HepG2 (cell line): ENCODE data around the gene S100A11.

Experiments used
- CAMTA2 ChIP-seq: sonication (generic); formaldehyde crosslinking; IDR thresholded peaks from 2 replicates; pipeline ENCODE4 v1.4.0; 2020; ENCODE audit warnings: mild to moderate bottlenecking, missing genetic modification reagents, borderline replicate concordance
- CBX2 ChIP-seq, 2 experiments: fragments of 200-600 bp in 1 of 2; sonication (generic); formaldehyde crosslinking in 1 of 2; IDR thresholded peaks; 2 replicates each; pipeline versions ENCODE4 v1.7.0 to v1.8.1; 2018 to 2022; ENCODE audit warnings: low read depth in 2 of 2, low read length in 1 of 2, mild to moderate bottlenecking in 1 of 2, missing genetic modification reagents in 1 of 2
- CTCF ChIP-seq: sonication (generic); formaldehyde crosslinking; IDR thresholded peaks from 2 replicates; pipeline ENCODE4 v1.5.0; 2020; ENCODE audit warnings: mild to moderate bottlenecking, missing genetic modification reagents, moderate library complexity
- EZH2 ChIP-seq: conservative IDR thresholded peaks from 2 replicates; pipeline ENCODE4 v1.6.1; 2012; ENCODE audit warnings: mild to moderate bottlenecking, low read depth, low read length, moderate library complexity
- KDM1A ChIP-seq: IDR thresholded peaks from 2 replicates; pipeline ENCODE4 v1.6.1; 2016; ENCODE audit warnings: missing compliant biosample characterization
- MIER3 ChIP-seq: IDR thresholded peaks from 2 replicates; pipeline ENCODE4 v1.6.1; 2016; ENCODE audit warnings: missing compliant biosample characterization, borderline replicate concordance
- NFYB ChIP-seq: sonication (generic); formaldehyde crosslinking; IDR thresholded peaks from 2 replicates; pipeline ENCODE4 v1.4.0; 2020; ENCODE audit warnings: missing genetic modification reagents
- POLR2AphosphoS2 ChIP-seq: IDR thresholded peaks from 2 replicates; pipeline ENCODE4 v1.6.1; 2011; ENCODE audit warnings: low read depth, low read length, improper control_type of control experiment
- ZNF124 ChIP-seq: sonication (generic); formaldehyde crosslinking; IDR thresholded peaks from 2 replicates; pipeline ENCODE4 v1.4.0; 2020; ENCODE audit warnings: missing genetic modification reagents
- ZNF770 ChIP-seq: sonication (generic); formaldehyde crosslinking; IDR thresholded peaks from 2 replicates; pipeline ENCODE4 v1.5.0; 2020; ENCODE audit warnings: mild to moderate bottlenecking, missing genetic modification reagents
- ZNF83 ChIP-seq: sonication (generic); formaldehyde crosslinking; IDR thresholded peaks from 2 replicates; pipeline ENCODE4 v1.4.0; 2020; ENCODE audit warnings: missing genetic modification reagents, mild to moderate bottlenecking, borderline replicate concordance
- TF ChIP-seq, protein P1 (sequence below): sonication (generic); formaldehyde crosslinking; IDR thresholded peaks from 2 replicates; pipeline ENCODE4 v1.4.0; 2020; ENCODE audit warnings: missing genetic modification reagents
- TF ChIP-seq, protein P2 (sequence below): sonication (generic); formaldehyde crosslinking; IDR thresholded peaks from 2 replicates; pipeline ENCODE4 v1.8.1; 2022; ENCODE audit warnings: low read depth, mild to moderate bottlenecking, missing genetic modification reagents
- TF ChIP-seq, protein P3 (sequence below), 2 experiments: sonication (generic) in 1 of 2; formaldehyde crosslinking in 1 of 2; IDR thresholded peaks; 2 replicates each; pipeline versions ENCODE4 v1.5.1 to v1.6.1; 2011 to 2020; ENCODE audit warnings: borderline replicate concordance in 1 of 2, low read depth in 1 of 2, low read length in 1 of 2, mild to moderate bottlenecking in 1 of 2, missing genetic modification reagents in 1 of 2, moderate library complexity in 1 of 2

- TF ChIP-seq CTCF (CRISPR knock-in tag) (no peak), NFYB (CRISPR knock-in tag) (no peak), CAMTA2 (no peak), ZNF770 (CRISPR knock-in tag) (no peak), POLR2AphosphoS2 (no peak), KDM1A (CRISPR knock-in tag) (no peak), CBX2 (IDR thresholded peaks at IDR 0.05; ENCODE audit: low read depth, low read length) (no peak), CBX2 (CRISPR knock-in tag; IDR thresholded peaks at IDR 0.05; ENCODE audit: low read depth) (no peak), MIER3 (CRISPR knock-in tag) (no peak), ZNF124 (CRISPR knock-in tag) (no peak), EZH2 (no peak), ZNF83 (CRISPR knock-in tag) (no peak; the same call in 1 of the 2 replicates)
- TF ChIP-seq, protein P1, sequence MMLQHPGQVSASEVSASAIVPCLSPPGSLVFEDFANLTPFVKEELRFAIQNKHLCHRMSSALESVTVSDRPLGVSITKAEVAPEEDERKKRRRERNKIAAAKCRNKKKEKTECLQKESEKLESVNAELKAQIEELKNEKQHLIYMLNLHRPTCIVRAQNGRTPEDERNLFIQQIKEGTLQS (CRISPR knock-in tag), result no peak
- TF ChIP-seq, protein P2, sequence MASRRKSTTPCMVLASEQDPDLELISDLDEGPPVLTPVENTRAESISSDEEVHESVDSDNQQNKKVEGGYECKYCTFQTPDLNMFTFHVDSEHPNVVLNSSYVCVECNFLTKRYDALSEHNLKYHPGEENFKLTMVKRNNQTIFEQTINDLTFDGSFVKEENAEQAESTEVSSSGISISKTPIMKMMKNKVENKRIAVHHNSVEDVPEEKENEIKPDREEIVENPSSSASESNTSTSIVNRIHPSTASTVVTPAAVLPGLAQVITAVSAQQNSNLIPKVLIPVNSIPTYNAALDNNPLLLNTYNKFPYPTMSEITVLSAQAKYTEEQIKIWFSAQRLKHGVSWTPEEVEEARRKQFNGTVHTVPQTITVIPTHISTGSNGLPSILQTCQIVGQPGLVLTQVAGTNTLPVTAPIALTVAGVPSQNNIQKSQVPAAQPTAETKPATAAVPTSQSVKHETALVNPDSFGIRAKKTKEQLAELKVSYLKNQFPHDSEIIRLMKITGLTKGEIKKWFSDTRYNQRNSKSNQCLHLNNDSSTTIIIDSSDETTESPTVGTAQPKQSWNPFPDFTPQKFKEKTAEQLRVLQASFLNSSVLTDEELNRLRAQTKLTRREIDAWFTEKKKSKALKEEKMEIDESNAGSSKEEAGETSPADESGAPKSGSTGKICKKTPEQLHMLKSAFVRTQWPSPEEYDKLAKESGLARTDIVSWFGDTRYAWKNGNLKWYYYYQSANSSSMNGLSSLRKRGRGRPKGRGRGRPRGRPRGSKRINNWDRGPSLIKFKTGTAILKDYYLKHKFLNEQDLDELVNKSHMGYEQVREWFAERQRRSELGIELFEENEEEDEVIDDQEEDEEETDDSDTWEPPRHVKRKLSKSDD (CRISPR knock-in tag), result no peak
- TF ChIP-seq, protein P3, sequence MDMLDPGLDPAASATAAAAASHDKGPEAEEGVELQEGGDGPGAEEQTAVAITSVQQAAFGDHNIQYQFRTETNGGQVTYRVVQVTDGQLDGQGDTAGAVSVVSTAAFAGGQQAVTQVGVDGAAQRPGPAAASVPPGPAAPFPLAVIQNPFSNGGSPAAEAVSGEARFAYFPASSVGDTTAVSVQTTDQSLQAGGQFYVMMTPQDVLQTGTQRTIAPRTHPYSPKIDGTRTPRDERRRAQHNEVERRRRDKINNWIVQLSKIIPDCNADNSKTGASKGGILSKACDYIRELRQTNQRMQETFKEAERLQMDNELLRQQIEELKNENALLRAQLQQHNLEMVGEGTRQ (IDR thresholded peaks at IDR 0.05; ENCODE audit: low read depth, low read length), result no peak
- TF ChIP-seq, protein P3 (CRISPR knock-in tag; IDR thresholded peaks at IDR 0.05; ENCODE audit: borderline replicate concordance), result no peak
These were observed 43.6 kb downstream of the S100A11 start for GRCh38 chr1:151993084-151993733.
